ENCODE results near the gene FAM20A. TPM values are rescaled to one million over a fixed set of nuclear protein-coding genes. Genes with fewer than 3 reads are reported as not detected.

Gene FAM20A
- total and polyA plus RNA-seq, 2 donors (not counting 1 experiment from before 2014, with no cell fraction given): not detected

DNA sequence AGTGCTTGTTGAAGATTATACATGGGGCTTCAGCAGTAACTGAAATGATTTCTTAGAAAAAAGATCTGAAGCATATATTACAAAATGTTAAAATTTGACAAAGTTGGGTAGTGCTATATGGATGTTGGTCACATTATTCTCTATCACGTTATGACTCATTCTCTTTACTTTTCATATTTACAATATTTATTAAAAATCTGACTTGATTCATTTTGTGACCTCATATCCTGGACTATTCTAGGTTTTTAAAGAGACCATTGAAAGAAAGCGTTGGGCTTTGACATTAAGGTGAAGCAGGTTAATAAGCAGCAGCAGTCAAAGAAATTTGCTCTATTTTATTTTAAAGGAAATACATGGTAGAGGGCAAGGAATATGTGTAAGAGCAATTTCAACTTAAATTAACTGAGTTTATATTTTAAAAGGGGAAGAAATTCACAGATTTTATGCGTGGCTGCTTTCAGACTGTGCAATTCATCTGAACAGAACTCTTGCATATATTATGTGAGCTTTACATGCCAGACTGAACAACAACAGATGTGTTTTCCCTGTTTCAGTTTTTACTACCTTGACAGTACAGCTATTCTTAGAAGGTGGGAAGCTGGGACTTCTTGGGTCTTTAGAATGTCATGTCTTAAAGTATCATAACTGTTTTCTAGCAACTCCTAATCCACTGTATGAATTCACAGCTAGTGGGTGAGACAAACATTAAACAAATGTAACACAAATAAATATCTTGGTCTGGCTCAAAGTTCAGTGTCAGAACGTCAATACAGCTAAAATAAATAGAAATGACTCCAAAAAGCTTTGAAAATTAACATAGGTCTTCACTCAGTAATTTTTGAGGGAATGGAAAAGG lies 10.4 kb upstream of the FAM20A start:
- no peak overlapping the region for H3K4me3 ChIP-seq (ENCODE audit: control extremely low read depth in 1 of 5, extremely low read depth in 1 of 5, insufficient read depth in 1 of 5, low read depth in 2 of 5, low read length in 4 of 5)
- intact Hi-C loops (cut with micrococcal nuclease): no loop called here
- H3K79me2 ChIP-seq (ENCODE audit: control insufficient read depth, insufficient read depth, low read length): no peaks in the 10 kb centered on the region
- ATAC-seq (ENCODE audit: low read depth): no peak
- CTCF ChIA-PET: no interaction called here
- H3K27me3 ChIP-seq (replicated peaks in 1 of 4; ENCODE audit: control extremely low read depth in 1 of 4, control insufficient read depth in 3 of 4, insufficient read depth in 4 of 4, low read length in 3 of 4): peaks cover 0 to 3% (median 0%) of the 10 kb centered on the region in 4 experiments
- no peak overlapping the region for H3K4me2 ChIP-seq (replicated peaks; ENCODE audit: low read depth, low read length, poor library complexity, severe bottlenecking)
- no peaks in the 10 kb centered on the region for H3K4me1 ChIP-seq (ENCODE audit: control insufficient read depth in 2 of 2, insufficient read depth in 2 of 2, low read length in 2 of 2)
- DNase-seq: no peak
- Mint-ChIP-seq H3K27ac (no peak overlapping the region), H3K4me1 (no peaks in the 10 kb centered on the region), H3K27me3 (peaks cover 13% of the 10 kb centered on the region), H3K9me3 (ENCODE audit: insufficient read depth) (peaks cover 15% of the 10 kb centered on the region), H3K4me3 (no peak overlapping the region)
- peaks cover 0 to 30% (median 10%) of the 10 kb centered on the region in 3 donors for H3K9me3 ChIP-seq (ENCODE audit: control extremely low read depth in 1 of 3, control insufficient read depth in 2 of 3, insufficient read depth in 1 of 3, low read length in 2 of 3)
- H3K36me3 ChIP-seq (replicated peaks in 1 of 2; ENCODE audit: control extremely low read depth in 1 of 2, control insufficient read depth in 1 of 2, extremely low read depth in 1 of 2, insufficient read depth in 2 of 2, low read length in 1 of 2): no peaks in the 10 kb centered on the region
- WGBS (ENCODE audit: insufficient coverage): no CpG with 5 or more reads among the region's 4 CpGs
- TF ChIP-seq, protein P1, sequence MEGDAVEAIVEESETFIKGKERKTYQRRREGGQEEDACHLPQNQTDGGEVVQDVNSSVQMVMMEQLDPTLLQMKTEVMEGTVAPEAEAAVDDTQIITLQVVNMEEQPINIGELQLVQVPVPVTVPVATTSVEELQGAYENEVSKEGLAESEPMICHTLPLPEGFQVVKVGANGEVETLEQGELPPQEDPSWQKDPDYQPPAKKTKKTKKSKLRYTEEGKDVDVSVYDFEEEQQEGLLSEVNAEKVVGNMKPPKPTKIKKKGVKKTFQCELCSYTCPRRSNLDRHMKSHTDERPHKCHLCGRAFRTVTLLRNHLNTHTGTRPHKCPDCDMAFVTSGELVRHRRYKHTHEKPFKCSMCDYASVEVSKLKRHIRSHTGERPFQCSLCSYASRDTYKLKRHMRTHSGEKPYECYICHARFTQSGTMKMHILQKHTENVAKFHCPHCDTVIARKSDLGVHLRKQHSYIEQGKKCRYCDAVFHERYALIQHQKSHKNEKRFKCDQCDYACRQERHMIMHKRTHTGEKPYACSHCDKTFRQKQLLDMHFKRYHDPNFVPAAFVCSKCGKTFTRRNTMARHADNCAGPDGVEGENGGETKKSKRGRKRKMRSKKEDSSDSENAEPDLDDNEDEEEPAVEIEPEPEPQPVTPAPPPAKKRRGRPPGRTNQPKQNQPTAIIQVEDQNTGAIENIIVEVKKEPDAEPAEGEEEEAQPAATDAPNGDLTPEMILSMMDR (IDR thresholded peaks at IDR 0.05): no peak
- TF ChIP-seq EZH2 (IDR thresholded peaks at IDR 0.05; ENCODE audit: borderline replicate concordance, insufficient read depth, low read depth, low read length, poor library complexity, severe bottlenecking): no peak
- no peak overlapping the region for H3K27ac ChIP-seq (ENCODE audit: low read length in 2 of 2)
- POLR2A ChIA-PET: no interaction called here
- no peak overlapping the region for H3K9ac ChIP-seq (ENCODE audit: low read length)
- H2AFZ ChIP-seq (ENCODE audit: insufficient read depth, low read depth, low read length, poor library complexity, severe bottlenecking): no peak overlapping the region
- no peaks in the 10 kb centered on the region for H4K20me1 ChIP-seq (ENCODE audit: control insufficient read depth, insufficient read depth, low read length, poor library complexity, severe bottlenecking)

DNA sequence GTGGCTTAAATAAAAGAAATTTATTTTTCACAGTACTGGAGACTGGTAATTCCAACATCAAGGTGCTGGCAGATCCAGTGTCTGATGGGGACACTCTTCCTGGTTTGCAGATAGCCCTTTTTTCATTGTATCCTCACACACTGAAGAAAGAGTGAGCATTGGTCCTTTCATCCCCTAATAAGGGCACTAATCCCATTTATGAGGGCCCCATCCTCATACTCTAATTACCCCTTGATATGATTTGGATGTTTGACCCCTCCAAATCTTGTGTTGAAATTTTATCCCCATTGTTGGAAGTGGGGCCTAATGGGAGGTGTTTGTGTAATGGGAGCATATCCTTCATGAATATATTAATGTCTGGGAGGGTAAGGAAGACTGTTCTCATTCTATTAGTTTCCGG lies 9.4 kb upstream of the FAM20A start:
- Histone ChIP-seq H3K9ac (ENCODE audit: low read length) (no peak overlapping the region), H3K4me1 (ENCODE audit: control insufficient read depth in 2 of 2, insufficient read depth in 2 of 2, low read length in 2 of 2) (no peaks in the 10 kb centered on the region), H3K27me3 (replicated peaks in 1 of 4; ENCODE audit: control extremely low read depth in 1 of 4, control insufficient read depth in 3 of 4, insufficient read depth in 4 of 4, low read length in 3 of 4) (peaks cover 0 to 3% (median 0%) of the 10 kb centered on the region in 4 experiments), H3K79me2 (ENCODE audit: control insufficient read depth, insufficient read depth, low read length) (no peaks in the 10 kb centered on the region), H3K36me3 (replicated peaks in 1 of 2; ENCODE audit: control extremely low read depth in 1 of 2, control insufficient read depth in 1 of 2, extremely low read depth in 1 of 2, insufficient read depth in 2 of 2, low read length in 1 of 2) (no peaks in the 10 kb centered on the region), H4K20me1 (ENCODE audit: control insufficient read depth, insufficient read depth, low read length, poor library complexity, severe bottlenecking) (no peaks in the 10 kb centered on the region), H3K27ac (ENCODE audit: low read length in 2 of 2) (no peak overlapping the region), H3K9me3 (ENCODE audit: control extremely low read depth in 1 of 3, control insufficient read depth in 2 of 3, insufficient read depth in 1 of 3, low read length in 2 of 3) (peaks cover 4 to 30% (median 10%) of the 10 kb centered on the region in 3 donors), H3K4me3 (ENCODE audit: control extremely low read depth in 1 of 5, extremely low read depth in 1 of 5, insufficient read depth in 1 of 5, low read depth in 2 of 5, low read length in 4 of 5) (no peak overlapping the region), H3K4me2 (replicated peaks; ENCODE audit: low read depth, low read length, poor library complexity, severe bottlenecking) (no peak overlapping the region), H2AFZ (ENCODE audit: insufficient read depth, low read depth, low read length, poor library complexity, severe bottlenecking) (no peak overlapping the region)
- ATAC-seq (ENCODE audit: low read depth) (no peak), DNase-seq (no peak)
- Mint-ChIP-seq H3K4me1 (no peaks in the 10 kb centered on the region), H3K27me3 (peaks cover 7% of the 10 kb centered on the region), H3K9me3 (ENCODE audit: insufficient read depth) (peaks cover 15% of the 10 kb centered on the region), H3K4me3 (no peak overlapping the region), H3K27ac (no peak overlapping the region)
- ChIA-PET CTCF (no interaction called here), POLR2A (no interaction called here)
- intact Hi-C loops (cut with micrococcal nuclease): no loop called here
- no CpG with 5 or more reads among the region's 1 CpG for WGBS (ENCODE audit: insufficient coverage)
- TF ChIP-seq, protein P1 (IDR thresholded peaks at IDR 0.05): no peak
- TF ChIP-seq EZH2 (IDR thresholded peaks at IDR 0.05; ENCODE audit: borderline replicate concordance, insufficient read depth, low read depth, low read length, poor library complexity, severe bottlenecking): no peak

Measured in B cell (primary cell).